IPS DF 6.9 (cell line): ENCODE data around the gene ZNF341.

Source experiments
- DNase-seq: peaks from one replicate; pipeline ENCODE4 v3.0.0-alpha.2; 2013; ENCODE audit warnings: low read depth, low spot score
- H3K27ac ChIP-seq: one replicate; pipeline ENCODE4 v1.5.1; 2013; ENCODE audit warnings: low read length, control low read depth
- H3K27me3 ChIP-seq: 2 replicates; pipeline ENCODE4 v1.6.1; 2013; ENCODE audit warnings: mild to moderate bottlenecking, low read length; ENCODE audit not compliant: control insufficient read depth, insufficient read depth
- H3K36me3 ChIP-seq: 2 replicates; pipeline ENCODE4 v1.6.1; 2013; ENCODE audit warnings: low read length; ENCODE audit not compliant: control insufficient read depth, insufficient read depth
- H3K4me1 ChIP-seq: 2 replicates; pipeline ENCODE4 v1.6.1; 2013; ENCODE audit warnings: low read length; ENCODE audit not compliant: control insufficient read depth, insufficient read depth
- H3K4me3 ChIP-seq: 2 replicates; pipeline ENCODE4 v1.5.1; 2013; ENCODE audit warnings: mild to moderate bottlenecking, low read length
- H3K9me3 ChIP-seq: 2 replicates; pipeline ENCODE4 v1.6.1; 2013; ENCODE audit warnings: low read length, inconsistent platforms; ENCODE audit not compliant: control insufficient read depth, insufficient read depth
- WGBS: extraction: QIAGEN DNeasy Blood & Tissue Kit; methylation state at CpG from one replicate; pipeline ENCODE4 v1.1.7; 2013; ENCODE audit warnings: mixed read lengths, missing lambda C conversion rate; ENCODE audit not compliant: insufficient read length, insufficient coverage; 5-methylcytosine and 5-hydroxymethylcytosine counted together

The ZNF341 gene

DNA sequence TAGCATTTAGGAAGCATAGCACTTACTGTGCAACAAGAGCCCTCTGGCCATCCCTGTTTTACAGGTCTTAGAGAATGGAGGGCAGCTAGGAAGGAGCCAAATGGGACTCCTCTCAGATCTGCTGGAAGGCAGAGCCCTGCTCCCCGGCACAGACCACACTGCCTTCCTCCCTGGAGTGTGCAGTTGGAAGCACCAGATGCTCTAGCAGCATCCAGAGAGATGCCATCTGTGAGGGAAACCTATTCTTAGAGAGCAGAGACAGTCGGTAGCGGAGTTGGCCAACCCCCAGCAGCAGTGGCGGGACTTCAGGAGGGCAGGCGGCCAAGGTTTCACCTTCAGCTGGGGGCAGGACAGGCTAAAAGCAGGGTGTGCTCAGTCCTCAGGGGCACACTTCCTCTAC lies 28.9 kb upstream of the ZNF341 start:
- Histone ChIP-seq H3K27me3 (no peaks in the 10 kb centered on the region), H3K36me3 (no peaks in the 10 kb centered on the region), H3K4me3 (no peak overlapping the region), H3K27ac (no peak overlapping the region), H3K9me3 (no peaks in the 10 kb centered on the region), H3K4me1 (no peaks in the 10 kb centered on the region)
- no CpG with 5 or more reads among the region's 5 CpGs for WGBS
- DNase-seq = no peak

DNA sequence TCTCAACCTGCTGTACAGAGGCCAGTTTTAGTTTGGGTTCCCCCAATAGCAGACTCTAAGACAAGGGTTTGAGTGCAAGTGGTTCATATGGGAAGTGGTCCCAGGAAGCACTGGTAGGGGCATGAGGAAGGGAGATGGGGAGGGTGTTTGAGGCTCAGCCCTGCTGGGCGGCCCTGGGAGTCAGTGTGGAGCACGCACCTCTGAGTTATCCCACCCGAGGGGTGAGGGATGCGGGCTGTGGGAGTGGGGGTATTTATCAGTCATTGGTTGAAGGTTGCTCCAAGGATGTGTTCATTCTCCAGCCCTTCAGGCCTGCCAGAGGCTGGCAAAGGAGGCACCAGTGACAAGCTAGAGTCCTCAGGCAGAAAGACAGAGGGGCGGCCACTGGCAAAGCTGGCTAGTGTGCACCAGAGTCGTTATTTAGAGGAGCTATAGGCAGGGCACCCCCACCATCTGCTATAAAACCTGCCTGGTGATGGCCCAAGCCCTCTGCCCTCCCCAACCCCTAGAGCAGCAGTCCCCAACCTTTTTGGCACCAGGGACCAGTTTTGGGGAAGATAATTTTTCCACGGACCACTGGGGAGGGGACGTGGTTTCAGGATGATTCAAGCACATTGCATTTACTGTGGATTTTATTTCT lies 28.2 kb upstream of the ZNF341 start:
- whole genome bisulfite sequencing = no CpG with 5 or more reads among the region's 8 CpGs

DNA sequence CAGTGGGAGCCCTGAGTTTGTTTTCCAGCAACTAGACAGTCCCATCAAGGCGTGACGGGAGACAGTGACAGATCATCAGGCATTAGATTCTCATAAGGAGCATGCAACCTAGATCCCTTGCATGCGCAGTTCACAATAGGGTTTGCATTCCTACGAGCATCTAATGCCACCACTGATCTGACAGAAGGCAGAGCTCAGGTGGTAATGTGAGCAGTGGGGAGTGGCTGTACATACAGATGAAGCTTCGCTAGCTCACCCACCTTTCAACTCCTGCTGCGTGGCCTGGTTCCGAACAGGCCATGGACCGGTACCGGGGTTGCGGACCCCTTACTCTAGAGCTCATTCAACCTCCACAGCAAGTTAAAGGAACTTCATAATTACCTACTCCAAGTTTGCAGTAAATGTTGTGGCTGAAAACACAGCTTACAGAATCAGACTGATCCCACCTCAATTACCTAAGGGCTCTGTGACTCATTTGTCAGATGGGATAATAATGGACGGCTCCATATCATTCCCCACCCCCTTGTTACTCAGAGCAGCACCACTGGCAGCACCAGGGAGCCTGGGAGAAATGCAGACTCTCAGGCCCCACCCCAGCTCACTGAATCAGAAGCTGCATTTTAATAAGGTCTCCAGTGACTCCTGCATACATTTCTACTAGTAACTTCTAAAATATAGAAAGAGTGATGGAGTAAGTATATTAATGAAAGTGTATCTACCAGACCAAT lies 27.4 kb upstream of the ZNF341 start:
- Histone ChIP-seq H3K4me1 (no peaks in the 10 kb centered on the region), H3K27ac (no peak overlapping the region), H3K36me3 (no peaks in the 10 kb centered on the region)

More for the DNA sequence above, 28.2 kb upstream of the ZNF341 start:
- no peak overlapping the region for H3K27ac ChIP-seq
- no peaks in the 10 kb centered on the region for H3K9me3 ChIP-seq
- no peak for DNase-seq
- no peaks in the 10 kb centered on the region for H3K27me3 ChIP-seq
- no peaks in the 10 kb centered on the region for H3K36me3 ChIP-seq
- H3K4me3 ChIP-seq = no peak overlapping the region
- H3K4me1 ChIP-seq = no peaks in the 10 kb centered on the region

DNA sequence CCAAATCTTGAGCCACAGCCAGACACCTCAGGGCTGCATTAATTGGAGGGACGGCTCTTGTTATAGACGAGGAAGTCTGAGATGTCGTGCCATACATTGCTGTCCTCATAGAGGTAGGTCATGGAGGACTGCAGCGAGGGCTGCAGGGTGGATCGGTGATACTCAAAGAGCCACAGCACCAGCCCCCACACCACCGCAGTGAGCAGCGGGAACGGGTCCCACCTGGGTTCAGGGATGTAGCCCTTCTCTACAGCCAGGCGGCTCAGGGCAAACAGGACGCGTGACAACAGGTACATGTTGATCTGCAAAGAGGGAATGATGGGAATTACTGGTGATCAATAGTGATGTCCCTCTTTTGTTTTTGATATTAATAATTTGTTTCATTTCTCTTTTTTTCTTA lies 24.1 kb upstream of the ZNF341 start:
- no peak overlapping the region for H3K27ac ChIP-seq
- no CpG with 5 or more reads among the region's 11 CpGs for WGBS
- H3K36me3 ChIP-seq = no peaks in the 10 kb centered on the region
- no peak overlapping the region for H3K4me3 ChIP-seq
- H3K4me1 ChIP-seq = peaks cover 2% of the 10 kb centered on the region; the same call in 1 of the 2 replicates
- no peaks in the 10 kb centered on the region for H3K27me3 ChIP-seq
- no peak for DNase-seq
- H3K9me3 ChIP-seq = no peaks in the 10 kb centered on the region

More for the DNA sequence above, 27.4 kb upstream of the ZNF341 start:
- no CpG with 5 or more reads among the region's 11 CpGs for WGBS
- no peaks in the 10 kb centered on the region for H3K9me3 ChIP-seq
- DNase-seq = no peak
- H3K27me3 ChIP-seq = no peaks in the 10 kb centered on the region
- no peak overlapping the region for H3K4me3 ChIP-seq

DNA sequence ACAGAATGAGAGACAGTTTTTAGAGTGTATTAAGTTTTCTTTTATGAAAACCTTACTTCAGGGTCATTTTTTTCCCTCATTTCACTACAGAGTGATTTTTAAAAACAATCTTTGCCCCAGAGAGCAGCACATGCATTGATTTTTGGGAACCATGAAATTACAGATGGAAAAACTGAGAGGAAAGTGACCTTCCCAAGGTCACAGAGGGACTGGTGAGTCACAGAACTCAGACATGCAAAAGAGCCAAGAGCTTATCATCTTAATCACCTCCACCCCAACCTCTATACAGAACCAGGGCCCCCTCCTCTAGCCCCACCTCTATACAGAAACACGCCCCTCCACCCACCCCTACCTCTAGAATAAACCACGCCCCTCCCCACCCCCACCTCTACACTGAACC lies 22.4 kb upstream of the ZNF341 start:
- Histone ChIP-seq H3K27ac (no peak overlapping the region), H3K9me3 (no peaks in the 10 kb centered on the region), H3K4me1 (peaks cover 2% of the 10 kb centered on the region; the same call in 1 of the 2 replicates), H3K27me3 (no peaks in the 10 kb centered on the region), H3K36me3 (no peaks in the 10 kb centered on the region), H3K4me3 (no peak overlapping the region)
- WGBS = no CpG with 5 or more reads among the region's 2 CpGs
- DNase-seq = no peak

DNA sequence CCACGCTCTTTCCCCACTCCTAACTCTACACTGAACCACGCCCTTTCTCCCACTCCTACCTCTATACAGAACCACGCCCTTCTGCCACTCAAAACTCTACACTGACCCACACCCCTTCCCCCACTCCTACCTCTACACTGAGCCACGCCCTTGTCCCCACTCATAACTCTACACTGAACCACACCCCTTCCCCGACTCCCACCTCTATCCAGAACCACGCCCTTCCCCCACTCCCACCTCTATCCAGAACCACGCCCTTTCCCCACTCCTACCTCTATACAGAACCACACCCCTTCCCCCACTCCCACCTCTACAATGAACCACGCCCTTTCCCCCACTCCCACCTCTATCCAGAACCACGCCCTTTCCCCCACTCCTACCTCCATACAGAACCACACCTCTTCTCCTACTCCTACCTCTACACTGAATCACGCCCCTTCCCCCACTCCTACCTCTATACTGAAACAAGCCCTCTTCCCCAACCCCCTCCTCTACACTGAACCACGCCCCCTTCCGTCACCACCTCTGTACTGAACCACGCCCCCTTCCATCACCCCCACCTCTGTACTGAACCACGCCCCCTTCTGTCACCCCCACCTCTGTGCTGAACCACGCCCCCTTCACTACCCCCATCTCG lies 21.8 kb upstream of the ZNF341 start:
- Histone ChIP-seq H3K27ac (no peak overlapping the region), H3K27me3 (no peaks in the 10 kb centered on the region), H3K9me3 (no peaks in the 10 kb centered on the region), H3K4me3 (no peak overlapping the region), H3K4me1 (peaks cover 2% of the 10 kb centered on the region; the same call in 1 of the 2 replicates), H3K36me3 (no peaks in the 10 kb centered on the region)
- 100% methylated on average over 5 of the region's 16 CpGs for WGBS
- DNase-seq = no peak

DNA sequence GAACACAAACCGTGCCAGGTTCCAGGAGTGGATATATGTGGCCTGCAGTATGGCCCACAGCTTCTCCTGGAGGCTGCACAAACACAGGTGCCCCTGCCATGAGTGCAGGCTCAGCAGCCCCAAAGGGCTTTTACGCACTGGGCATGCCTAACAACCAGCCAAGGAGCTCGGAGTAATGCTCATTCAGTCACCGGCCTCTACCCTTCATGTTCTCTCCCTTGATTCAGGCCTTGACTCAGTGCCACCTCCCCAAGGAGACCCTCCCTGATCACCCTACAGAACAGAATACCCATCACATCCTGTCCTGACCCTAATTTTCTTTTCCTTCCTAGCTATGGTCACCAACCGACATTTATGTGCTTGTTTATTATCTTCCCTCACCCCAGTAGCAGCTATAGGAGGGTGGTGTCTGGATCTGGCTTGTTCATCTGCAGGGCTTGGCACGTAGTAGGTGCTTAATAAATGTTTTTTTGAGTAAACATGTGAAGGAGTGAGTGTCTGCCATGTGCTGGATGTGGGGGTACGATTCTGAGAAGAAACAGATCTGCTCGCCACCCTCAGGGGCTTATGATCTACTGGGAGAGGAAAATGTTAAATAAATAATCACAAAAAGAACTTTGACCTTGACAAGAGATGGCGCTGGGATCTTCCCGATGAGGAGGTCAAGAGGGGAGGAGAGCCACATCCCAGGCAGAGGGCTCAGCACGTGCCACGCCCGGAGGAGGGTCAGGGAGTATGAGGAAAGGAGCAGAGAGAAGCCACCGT lies 20.9 kb upstream of the ZNF341 start:
- Histone ChIP-seq H3K27me3 (no peaks in the 10 kb centered on the region), H3K27ac (no peak overlapping the region), H3K4me1 (peaks cover 2% of the 10 kb centered on the region; the same call in 1 of the 2 replicates), H3K9me3 (no peaks in the 10 kb centered on the region), H3K36me3 (no peaks in the 10 kb centered on the region), H3K4me3 (no peak overlapping the region)
- no CpG with 5 or more reads among the region's 14 CpGs for WGBS
- DNase-seq = no peak

DNA sequence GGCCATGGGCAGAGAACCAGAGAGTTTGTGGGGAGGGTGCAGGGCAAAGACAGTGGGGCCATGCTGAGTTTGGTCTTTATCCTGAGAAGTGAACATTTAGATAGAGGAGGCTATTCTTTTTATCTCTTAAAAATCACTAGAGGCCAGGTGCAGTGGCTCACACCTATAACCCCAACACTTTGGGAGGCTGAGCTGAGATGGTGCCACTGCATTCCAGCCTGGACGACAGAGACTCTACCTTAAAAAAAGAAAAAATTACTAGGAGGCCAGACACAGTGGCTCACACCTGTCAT lies 20.4 kb upstream of the ZNF341 start:
- Histone ChIP-seq H3K9me3 (no peaks in the 10 kb centered on the region), H3K36me3 (no peaks in the 10 kb centered on the region), H3K4me3 (no peak overlapping the region), H3K27ac (no peak overlapping the region), H3K4me1 (peaks cover 2% of the 10 kb centered on the region; the same call in 1 of the 2 replicates), H3K27me3 (no peaks in the 10 kb centered on the region)
- no peak for DNase-seq
- no CpG with 5 or more reads among the region's 1 CpG for WGBS

DNA sequence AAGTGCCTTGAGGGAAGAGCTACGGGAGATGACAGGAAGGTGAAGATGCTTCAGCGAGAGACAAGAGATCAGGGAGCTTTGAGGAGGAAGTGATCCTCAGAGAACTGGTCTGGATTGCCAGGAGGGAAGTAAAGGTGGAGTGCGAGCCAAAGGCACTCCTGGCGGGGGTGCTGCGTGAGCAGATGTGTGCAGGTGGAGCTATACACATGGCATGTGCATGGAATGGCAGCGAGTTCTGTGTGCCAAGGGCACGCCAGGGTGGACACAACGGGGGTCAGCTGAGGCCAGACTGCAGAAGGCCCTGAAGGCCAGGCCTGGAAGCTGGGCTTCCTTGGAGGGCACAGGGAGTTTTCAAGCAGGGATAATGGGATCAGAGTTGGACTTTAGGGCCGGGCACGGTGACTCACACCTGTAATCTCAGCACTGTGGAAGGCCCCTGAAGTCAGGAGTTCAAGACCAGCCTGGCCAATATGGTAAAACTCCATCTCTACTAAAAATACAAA lies 17.9 kb upstream of the ZNF341 start:
- H3K36me3 ChIP-seq = no peaks in the 10 kb centered on the region

DNA sequence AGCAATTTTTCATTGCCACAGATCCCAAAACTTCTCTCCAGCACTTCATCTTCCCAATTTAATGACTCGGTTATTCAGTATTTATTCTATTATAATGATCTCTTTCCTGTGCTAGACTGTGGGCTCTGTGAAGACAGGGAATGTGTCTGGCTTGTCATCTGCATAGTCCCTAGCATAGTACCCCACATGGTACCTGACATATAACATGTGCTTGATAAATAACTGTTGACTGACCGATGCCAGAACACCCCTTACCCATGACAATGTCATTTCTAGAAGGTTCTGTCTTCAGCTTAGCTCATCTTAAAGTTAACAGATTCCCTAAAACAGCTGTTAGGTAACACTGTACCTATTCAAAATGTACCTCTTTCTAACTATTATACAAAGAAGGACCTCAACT lies 15.3 kb upstream of the ZNF341 start:
- Histone ChIP-seq H3K9me3 (no peaks in the 10 kb centered on the region), H3K27me3 (no peaks in the 10 kb centered on the region), H3K36me3 (no peaks in the 10 kb centered on the region), H3K4me3 (no peak overlapping the region), H3K4me1 (peaks cover 2% of the 10 kb centered on the region; the same call in 1 of the 2 replicates), H3K27ac (no peak overlapping the region)
- WGBS = no CpG with 5 or more reads among the region's 2 CpGs
- no peak for DNase-seq

More for the DNA sequence above, 17.9 kb upstream of the ZNF341 start:
- Histone ChIP-seq H3K27ac (no peak overlapping the region), H3K9me3 (no peaks in the 10 kb centered on the region), H3K4me1 (peaks cover 2% of the 10 kb centered on the region; the same call in 1 of the 2 replicates), H3K27me3 (no peaks in the 10 kb centered on the region), H3K4me3 (no peak overlapping the region)
- WGBS = no CpG with 5 or more reads among the region's 10 CpGs
- no peak for DNase-seq
